Lower leg skin (tissue), 3 donors: ENCODE measurements around the gene POLR2E.

Source experiments
- POLR2A ChIP-seq, 2 donors: fragments of 450-650 bp; IDR thresholded peaks; one replicate each; pipeline ENCODE4 v1.6.1; 2016 to 2017; ENCODE audit warnings: antibody characterized with exemption in 2 of 2, mild to moderate bottlenecking in 1 of 2, moderate library complexity in 1 of 2
- TF ChIP-seq, protein P1 (sequence below), 3 donors: fragments of 450-650 bp; IDR thresholded peaks; one replicate each; pipeline ENCODE4 v1.5.1; 2016; ENCODE audit warnings: antibody characterized with exemption in 3 of 3, mild to moderate bottlenecking in 3 of 3, moderate library complexity in 2 of 3

DNA sequence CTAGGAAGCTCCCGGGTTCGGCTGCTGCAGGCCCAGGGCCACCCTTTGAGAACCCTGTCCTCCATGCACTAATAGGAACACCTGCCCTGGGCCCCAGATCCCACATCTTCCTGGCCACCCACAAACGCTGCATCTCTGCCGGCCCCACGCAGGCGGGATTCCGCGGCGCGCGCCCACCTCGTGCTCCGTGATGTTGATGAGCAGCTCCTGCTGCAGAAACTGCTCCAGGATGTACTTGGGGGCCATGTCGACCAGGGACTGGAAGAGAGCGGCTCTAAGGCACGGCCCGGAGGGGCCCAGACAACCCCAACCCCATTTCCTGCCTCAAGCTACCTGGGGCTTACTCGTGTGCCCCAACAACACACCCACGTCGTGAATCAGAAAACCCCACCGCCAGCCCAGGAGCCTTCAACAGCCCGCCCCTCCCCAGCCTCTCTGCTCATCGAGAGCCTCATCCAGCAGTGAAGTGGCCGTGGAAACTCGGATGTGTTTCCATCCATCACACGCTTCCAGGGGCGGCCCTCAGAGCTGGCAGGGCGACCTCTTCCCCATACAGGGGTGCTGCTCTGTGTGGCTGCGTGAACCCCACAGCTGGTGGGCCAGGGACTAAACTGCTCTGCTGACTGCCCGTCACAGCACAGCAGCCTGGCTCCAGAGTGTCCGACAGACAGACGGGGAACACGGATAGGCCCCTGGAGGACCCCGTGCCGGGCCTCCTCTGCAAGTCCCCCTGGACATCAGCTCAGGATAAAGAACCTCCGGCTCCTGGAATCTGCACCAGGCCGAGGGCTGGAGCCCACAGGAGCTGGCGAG is 4.2 kb downstream of the POLR2E start:
- TF ChIP-seq, protein P1, sequence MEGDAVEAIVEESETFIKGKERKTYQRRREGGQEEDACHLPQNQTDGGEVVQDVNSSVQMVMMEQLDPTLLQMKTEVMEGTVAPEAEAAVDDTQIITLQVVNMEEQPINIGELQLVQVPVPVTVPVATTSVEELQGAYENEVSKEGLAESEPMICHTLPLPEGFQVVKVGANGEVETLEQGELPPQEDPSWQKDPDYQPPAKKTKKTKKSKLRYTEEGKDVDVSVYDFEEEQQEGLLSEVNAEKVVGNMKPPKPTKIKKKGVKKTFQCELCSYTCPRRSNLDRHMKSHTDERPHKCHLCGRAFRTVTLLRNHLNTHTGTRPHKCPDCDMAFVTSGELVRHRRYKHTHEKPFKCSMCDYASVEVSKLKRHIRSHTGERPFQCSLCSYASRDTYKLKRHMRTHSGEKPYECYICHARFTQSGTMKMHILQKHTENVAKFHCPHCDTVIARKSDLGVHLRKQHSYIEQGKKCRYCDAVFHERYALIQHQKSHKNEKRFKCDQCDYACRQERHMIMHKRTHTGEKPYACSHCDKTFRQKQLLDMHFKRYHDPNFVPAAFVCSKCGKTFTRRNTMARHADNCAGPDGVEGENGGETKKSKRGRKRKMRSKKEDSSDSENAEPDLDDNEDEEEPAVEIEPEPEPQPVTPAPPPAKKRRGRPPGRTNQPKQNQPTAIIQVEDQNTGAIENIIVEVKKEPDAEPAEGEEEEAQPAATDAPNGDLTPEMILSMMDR (IDR thresholded peaks at IDR 0.05) = no peak
- no peak for TF ChIP-seq POLR2A (IDR thresholded peaks at IDR 0.05)
